Caco-2 (cell line): ENCODE data around the gene ZNF407. TPM values are rescaled to one million over a fixed set of nuclear protein-coding genes. Genes with fewer than 3 reads are reported as not detected.

Source experiments
- Bru-seq: library from RNA; stranded (reverse); fragments of 400-500 nt; gene quantifications from one replicate; lab custom pipeline; 2021; lab: Mats Ljungman, UMichigan
- BruChase-seq, 2 experiments: library from RNA; stranded (reverse); fragments of 400-500 nt; gene quantifications; one replicate each; lab custom pipeline; 2021; lab: Mats Ljungman, UMichigan
- BruUV-seq: library from RNA; stranded (reverse); fragments of 400-500 nt; replicated peaks from 2 replicates; lab custom pipeline; 2021; lab: Mats Ljungman, UMichigan
- CTCF ChIA-PET: fragments of 300-600 bp; sonication (Branson Sonifier 250); formaldehyde crosslinking; loops from one replicate; lab custom pipeline; 2022; ENCODE audit warnings: antibody characterized with exemption; lab: Charles Lee
- POLR2A ChIA-PET: fragments of 300-600 bp; sonication (Branson Sonifier 250); formaldehyde crosslinking; loops from one replicate; lab custom pipeline; 2022; ENCODE audit warnings: antibody characterized with exemption; lab: Charles Lee
- DNase-seq, 2 experiments: peaks; one replicate each; pipeline versions ENCODE4 v3.0.0 to v3.0.0-alpha.2; 2020 to 2022
- H3K27me3 ChIP-seq: replicated peaks from 2 replicates; pipeline ENCODE4 v1.6.0; 2011; ENCODE audit warnings: low read length; ENCODE audit not compliant: control insufficient read depth, insufficient read depth
- H3K36me3 ChIP-seq: 2 replicates; pipeline ENCODE4 v1.5.1; 2011; ENCODE audit warnings: low read length; ENCODE audit not compliant: control insufficient read depth, insufficient read depth
- H3K4me1 ChIP-seq: fragments of 250-450 bp; sonication (Bioruptor Pico); 2 replicates; pipeline ENCODE4 v1.5.1; 2020; ENCODE audit warnings: mild to moderate bottlenecking
- H3K4me3 ChIP-seq: 2 replicates; pipeline ENCODE4 v1.5.1; 2011; ENCODE audit warnings: low read depth, mild to moderate bottlenecking, control low read depth, low read length
- H3K9me3 ChIP-seq: fragments of 250-450 bp; sonication (Bioruptor Pico); 2 replicates; pipeline ENCODE4 v1.5.1; 2020; ENCODE audit warnings: mild to moderate bottlenecking, moderate library complexity
- H3K27ac Mint-ChIP-seq: one replicate; pipeline ENCODE4 v1.8.0; 2022; ENCODE audit warnings: mixed read lengths; ENCODE audit not compliant: unreplicated experiment
- H3K27me3 Mint-ChIP-seq: one replicate; pipeline ENCODE4 v1.8.0; 2022; ENCODE audit warnings: mixed read lengths; ENCODE audit not compliant: insufficient read depth, unreplicated experiment
- H3K36me3 Mint-ChIP-seq: one replicate; pipeline ENCODE4 v1.8.0; 2022; ENCODE audit warnings: mild to moderate bottlenecking, mixed read lengths; ENCODE audit not compliant: insufficient read depth, unreplicated experiment
- H3K4me1 Mint-ChIP-seq: one replicate; pipeline ENCODE4 v1.8.0; 2022; ENCODE audit warnings: low read depth, mixed read lengths; ENCODE audit not compliant: unreplicated experiment
- H3K4me3 Mint-ChIP-seq: one replicate; pipeline ENCODE4 v1.8.0; 2022; ENCODE audit warnings: mild to moderate bottlenecking, moderate library complexity, mixed read lengths; ENCODE audit not compliant: unreplicated experiment
- H3K9me3 Mint-ChIP-seq: one replicate; pipeline ENCODE4 v1.8.0; 2022; ENCODE audit warnings: mixed read lengths; ENCODE audit not compliant: unreplicated experiment
- intact Hi-C: fragments of 100-400 bp; cut with micrococcal nuclease; formaldehyde crosslinking; loops from one replicate; pipeline ENCODE4 v1.10.0; 2022; ENCODE audit not compliant: unreplicated experiment
- long read RNA-seq: library from polyadenylated mRNA; stranded (forward); transcript quantifications from one replicate; pipeline ENCODE4 v2.0.0, GENCODE V29; 2022
- total RNA-seq: library from RNA; stranded (reverse); gene quantifications from 2 replicates; pipeline ENCODE4 v1.2.3, GENCODE V29; 2022
- TF ChIP-seq, protein P1 (sequence below), 2 experiments: fragments of 200-600 bp in 1 of 2; IDR thresholded peaks; 1 replicate in 1 of 2; 2 replicates in 1 of 2; pipeline versions ENCODE4 v1.5.1 to v1.8.0; 2011 to 2022; ENCODE audit warnings: antibody characterized with exemption in 1 of 2, control low read depth in 1 of 2, inconsistent platforms in 1 of 2, low read depth in 1 of 2, low read length in 1 of 2, mild to moderate bottlenecking in 1 of 2, moderate library complexity in 1 of 2; ENCODE audit not compliant: insufficient read depth in 1 of 2, severe bottlenecking in 1 of 2, unreplicated experiment in 1 of 2

ZNF407 gene, protein sequence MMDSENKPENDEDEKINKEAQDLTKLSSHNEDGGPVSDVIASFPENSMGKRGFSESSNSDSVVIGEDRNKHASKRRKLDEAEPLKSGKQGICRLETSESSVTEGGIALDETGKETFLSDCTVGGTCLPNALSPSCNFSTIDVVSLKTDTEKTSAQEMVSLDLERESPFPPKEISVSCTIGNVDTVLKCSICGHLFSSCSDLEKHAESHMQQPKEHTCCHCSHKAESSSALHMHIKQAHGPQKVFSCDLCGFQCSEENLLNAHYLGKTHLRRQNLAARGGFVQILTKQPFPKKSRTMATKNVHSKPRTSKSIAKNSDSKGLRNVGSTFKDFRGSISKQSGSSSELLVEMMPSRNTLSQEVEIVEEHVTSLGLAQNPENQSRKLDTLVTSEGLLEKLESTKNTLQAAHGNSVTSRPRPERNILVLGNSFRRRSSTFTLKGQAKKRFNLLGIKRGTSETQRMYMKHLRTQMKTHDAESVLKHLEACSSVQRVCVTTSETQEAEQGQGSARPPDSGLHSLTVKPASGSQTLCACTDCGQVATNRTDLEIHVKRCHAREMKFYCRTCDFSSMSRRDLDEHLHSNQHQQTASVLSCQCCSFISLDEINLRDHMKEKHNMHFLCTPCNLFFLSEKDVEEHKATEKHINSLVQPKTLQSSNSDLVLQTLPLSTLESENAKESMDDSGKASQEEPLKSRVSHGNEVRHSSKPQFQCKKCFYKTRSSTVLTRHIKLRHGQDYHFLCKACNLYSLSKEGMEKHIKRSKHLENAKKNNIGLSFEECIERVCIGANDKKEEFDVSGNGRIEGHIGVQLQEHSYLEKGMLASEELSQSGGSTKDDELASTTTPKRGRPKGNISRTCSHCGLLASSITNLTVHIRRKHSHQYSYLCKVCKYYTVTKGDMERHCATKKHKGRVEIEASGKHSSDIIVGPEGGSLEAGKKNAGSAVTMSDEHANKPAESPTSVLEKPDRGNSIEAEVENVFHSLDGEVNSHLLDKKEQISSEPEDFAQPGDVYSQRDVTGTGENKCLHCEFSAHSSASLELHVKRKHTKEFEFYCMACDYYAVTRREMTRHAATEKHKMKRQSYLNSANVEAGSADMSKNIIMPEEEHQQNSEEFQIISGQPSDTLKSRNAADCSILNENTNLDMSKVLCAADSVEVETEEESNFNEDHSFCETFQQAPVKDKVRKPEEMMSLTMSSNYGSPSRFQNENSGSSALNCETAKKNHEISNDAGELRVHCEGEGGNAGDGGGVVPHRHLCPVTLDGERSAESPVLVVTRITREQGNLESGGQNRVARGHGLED (N-terminal part only)
- total RNA-seq (4.7 and 5.4 TPM in 2 replicates), Bru-seq, nascent RNA (percentile 57 among the genes with signal in this experiment), BruChase-seq, experiment 1, labeled RNA remaining after a 2-hour chase (percentile 57 among the genes with signal in this experiment), BruChase-seq, experiment 2, labeled RNA remaining after a 6-hour chase (percentile 45 among the genes with signal in this experiment)
- long read RNA-seq, full-length matches to known transcripts, result 3 of 3 reads
- long read RNA-seq, partial matches to known transcripts, result 0 of 3 reads
- long read RNA-seq, other reads (novel, unspliced or antisense), result 0 of 3 reads

DNA sequence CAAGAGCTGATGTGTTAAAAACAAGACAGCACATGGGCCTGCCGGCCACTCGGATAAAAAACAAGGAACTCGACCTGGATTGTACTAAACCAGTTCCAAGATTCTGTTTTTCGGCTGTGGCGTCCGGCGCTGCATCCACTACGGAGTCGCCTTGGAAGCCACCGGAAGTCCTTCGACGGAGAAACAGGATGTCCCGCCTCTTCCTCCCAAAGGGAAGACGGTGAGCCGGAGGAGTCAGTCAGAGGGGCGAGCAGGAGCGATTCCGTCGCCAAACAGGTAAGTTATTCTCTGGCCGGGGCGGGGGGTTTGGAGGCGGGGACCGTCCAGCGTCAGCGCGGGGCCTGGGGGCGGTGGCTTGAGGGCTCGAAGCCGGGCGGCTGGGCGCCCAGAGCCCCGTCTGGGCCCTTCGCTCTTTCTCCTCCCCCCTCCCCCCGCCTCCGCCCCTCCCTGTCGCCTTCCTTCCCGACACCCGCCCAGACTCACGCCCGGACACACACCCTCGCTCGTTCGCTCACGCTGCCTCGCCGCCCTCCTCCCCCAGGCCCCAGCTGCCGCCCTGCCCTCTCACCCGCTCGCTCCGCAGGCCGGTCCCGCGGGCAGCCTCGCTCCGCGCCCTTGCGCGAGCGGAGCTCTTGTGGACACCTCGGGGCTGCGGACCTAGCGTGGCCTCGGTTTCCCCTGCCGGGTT lies at the start of gene ZNF407:
Gene ZNF407, plus strand, starts transcription at position 209 of the 688 bp plus-strand sequence. CDS start 33,150 bp downstream, outside the sequence.
- no TSS peak for BruUV-seq
- POLR2A ChIA-PET, result no interaction called here
- Histone ChIP-seq H3K9me3 (no peaks in the 10 kb centered on the region), H3K4me1 (0 out of 2 replicates have a peak, but pooled peaks cover 4% of the 10 kb centered on the region), H3K27me3 (no peaks in the 10 kb centered on the region), H3K36me3 (no peaks in the 10 kb centered on the region), H3K4me3 (peak within 1 kb of the TSS; percentile 82)
- CTCF ChIA-PET, result interaction anchor here (0.6 kb wide), 1 partner anchor 46 kb away, joined by 3 read pairs; no protein-coding TSS in a partner anchor
- H3K27ac Mint-ChIP-seq, result peak within 1 kb of the TSS; percentile 73
- H3K4me3 Mint-ChIP-seq, result peak within 1 kb of the TSS; percentile 83
- no peaks in the 10 kb centered on the region for H3K36me3 Mint-ChIP-seq
- no peaks in the 10 kb centered on the region for H3K27me3 Mint-ChIP-seq
- no peaks in the 10 kb centered on the region for H3K9me3 Mint-ChIP-seq
- intact Hi-C loops, result no loop called here
- TF ChIP-seq, protein P1, sequence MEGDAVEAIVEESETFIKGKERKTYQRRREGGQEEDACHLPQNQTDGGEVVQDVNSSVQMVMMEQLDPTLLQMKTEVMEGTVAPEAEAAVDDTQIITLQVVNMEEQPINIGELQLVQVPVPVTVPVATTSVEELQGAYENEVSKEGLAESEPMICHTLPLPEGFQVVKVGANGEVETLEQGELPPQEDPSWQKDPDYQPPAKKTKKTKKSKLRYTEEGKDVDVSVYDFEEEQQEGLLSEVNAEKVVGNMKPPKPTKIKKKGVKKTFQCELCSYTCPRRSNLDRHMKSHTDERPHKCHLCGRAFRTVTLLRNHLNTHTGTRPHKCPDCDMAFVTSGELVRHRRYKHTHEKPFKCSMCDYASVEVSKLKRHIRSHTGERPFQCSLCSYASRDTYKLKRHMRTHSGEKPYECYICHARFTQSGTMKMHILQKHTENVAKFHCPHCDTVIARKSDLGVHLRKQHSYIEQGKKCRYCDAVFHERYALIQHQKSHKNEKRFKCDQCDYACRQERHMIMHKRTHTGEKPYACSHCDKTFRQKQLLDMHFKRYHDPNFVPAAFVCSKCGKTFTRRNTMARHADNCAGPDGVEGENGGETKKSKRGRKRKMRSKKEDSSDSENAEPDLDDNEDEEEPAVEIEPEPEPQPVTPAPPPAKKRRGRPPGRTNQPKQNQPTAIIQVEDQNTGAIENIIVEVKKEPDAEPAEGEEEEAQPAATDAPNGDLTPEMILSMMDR (IDR thresholded peaks at IDR 0.05; ENCODE audit: insufficient read depth in 1 of 2, low read depth in 1 of 2, low read length in 1 of 2, severe bottlenecking in 1 of 2, unreplicated experiment in 1 of 2), result no peak
- peak; percentile 83 to 88 for DNase-seq
- H3K4me1 Mint-ChIP-seq, result no peaks in the 10 kb centered on the region

DNA sequence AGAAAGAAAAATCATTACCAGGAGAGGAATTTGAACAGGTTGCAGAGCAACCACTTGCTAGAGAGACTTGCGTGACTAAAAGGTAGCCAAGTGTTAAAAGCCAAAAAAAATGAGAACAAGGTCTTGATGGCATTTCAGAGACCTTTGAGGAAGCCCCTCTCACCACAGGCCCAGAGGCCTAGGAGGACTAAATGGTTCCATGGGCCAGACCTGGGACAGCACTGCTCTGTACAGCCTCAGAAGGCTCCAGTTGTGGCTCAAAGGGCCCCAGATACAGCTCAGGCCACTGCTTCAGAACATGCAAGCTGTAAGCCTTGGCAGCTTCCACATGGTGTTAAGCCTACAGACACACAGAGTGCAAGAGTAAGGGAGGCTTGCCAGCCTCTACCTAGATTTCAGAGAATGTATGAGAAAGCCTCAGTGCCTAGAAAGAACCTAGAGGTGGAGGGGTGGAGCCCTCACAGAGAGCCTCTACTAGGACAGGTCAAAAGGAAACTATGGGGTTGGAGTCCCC lies 48.0 kb upstream of the ZNF407 start:
- ChIA-PET POLR2A (no interaction called here), CTCF (no interaction called here)
- H3K4me1 ChIP-seq, result no peaks in the 10 kb centered on the region
- no TSS peak for BruUV-seq
- Mint-ChIP-seq H3K4me1 (no peaks in the 10 kb centered on the region), H3K27me3 (no peaks in the 10 kb centered on the region), H3K36me3 (no peaks in the 10 kb centered on the region), H3K27ac (no peak overlapping the region), H3K9me3 (no peaks in the 10 kb centered on the region), H3K4me3 (no peak overlapping the region)
- intact Hi-C loops, result no loop called here
- H3K27me3 ChIP-seq, result no peaks in the 10 kb centered on the region
- TF ChIP-seq, protein P1 (IDR thresholded peaks at IDR 0.05; ENCODE audit: insufficient read depth in 1 of 2, low read depth in 1 of 2, low read length in 1 of 2, severe bottlenecking in 1 of 2, unreplicated experiment in 1 of 2), result no peak
- H3K9me3 ChIP-seq, result no peaks in the 10 kb centered on the region
- DNase-seq, result no peak
- no peaks in the 10 kb centered on the region for H3K36me3 ChIP-seq
- H3K4me3 ChIP-seq, result no peak overlapping the region
